GM21515 (cell line): Measurements from ENCODE around the gene CACTIN.
"Not testable (repeated sequence)": the region's sequence is repeated elsewhere in the genome, so short reads cannot be mapped to it uniquely, and the experiment has no call there.

Experiments used
- ATAC-seq: cut with Tn5 transposase; IDR thresholded peaks from one replicate; pipeline ENCODE4 v1.9.1; 2021; ENCODE audit not compliant: unreplicated experiment

CACTIN gene

DNA sequence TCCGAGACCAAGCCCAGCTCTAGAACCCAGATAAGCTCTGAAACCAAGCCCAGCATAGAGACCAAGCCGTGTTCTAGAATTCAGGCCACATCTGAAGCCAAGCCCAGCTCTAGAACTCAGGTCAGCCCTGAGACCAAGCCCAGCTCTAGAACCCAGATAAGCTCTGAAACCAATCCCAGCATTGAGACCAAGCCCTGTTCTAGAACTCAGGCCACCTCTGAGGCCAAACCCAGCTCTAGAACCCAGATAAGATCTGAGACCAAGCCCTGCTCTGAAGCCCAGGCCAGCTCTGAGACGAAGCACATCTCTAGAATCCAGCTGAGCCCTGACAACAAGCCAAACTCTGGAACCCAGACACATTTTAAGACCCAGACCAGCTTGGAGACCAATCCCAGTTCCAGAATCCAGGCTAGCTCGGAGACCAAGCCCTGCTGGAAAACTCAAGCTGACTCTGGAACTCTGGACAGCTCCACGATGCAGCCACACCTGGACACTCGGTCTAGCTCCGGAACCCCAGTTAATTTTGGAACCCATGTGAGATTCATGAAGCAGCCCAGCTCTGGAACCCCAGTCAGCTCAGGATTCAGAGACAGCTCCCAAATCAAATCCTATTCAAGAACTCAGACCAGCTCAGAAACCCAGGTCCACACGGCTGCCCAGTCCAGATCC is 35.5 kb downstream of the CACTIN start:
- ATAC-seq = no peak

DNA sequence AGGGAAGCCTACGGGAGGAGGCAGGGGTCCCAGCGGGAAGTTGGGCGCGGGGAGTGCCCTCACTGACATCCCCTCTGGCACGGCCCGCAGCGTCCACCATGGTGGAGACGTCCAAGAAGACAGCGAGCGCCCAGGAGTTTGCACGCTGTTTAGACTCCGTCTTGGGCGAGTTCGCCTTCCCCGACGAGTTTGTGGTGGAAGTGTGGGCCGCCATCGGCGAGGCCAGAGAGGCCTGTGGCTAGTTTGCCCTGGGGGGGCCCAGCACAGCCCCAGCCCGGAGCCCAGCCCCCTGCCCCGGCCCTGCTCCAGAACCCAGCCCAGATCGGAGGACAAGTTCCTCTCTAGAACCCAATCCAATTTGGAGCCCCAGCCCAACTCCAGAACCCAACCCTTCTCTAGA is 36.6 kb downstream of the CACTIN start:
- ATAC-seq = no peak

DNA sequence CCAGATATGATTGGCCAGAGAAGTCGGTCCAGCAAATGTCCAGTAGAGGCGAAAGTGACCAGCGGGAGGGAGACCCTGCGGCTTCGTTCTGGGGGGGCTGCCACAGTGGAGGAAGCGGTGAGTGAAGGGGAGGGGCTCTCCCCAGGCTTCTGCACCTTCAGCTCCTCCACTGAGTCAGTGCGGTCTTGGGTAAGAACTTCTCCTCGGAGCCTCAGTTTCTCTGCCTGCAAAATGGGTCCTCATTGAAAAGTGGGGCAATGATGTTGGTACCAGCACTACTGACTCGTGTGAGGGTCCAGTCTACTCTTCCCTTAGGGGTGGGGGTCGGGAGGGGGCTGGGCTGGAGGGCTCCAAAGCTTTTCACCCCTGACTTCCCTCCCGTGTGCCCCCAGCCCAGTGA is 37.2 kb downstream of the CACTIN start:
- ATAC-seq = no peak

DNA sequence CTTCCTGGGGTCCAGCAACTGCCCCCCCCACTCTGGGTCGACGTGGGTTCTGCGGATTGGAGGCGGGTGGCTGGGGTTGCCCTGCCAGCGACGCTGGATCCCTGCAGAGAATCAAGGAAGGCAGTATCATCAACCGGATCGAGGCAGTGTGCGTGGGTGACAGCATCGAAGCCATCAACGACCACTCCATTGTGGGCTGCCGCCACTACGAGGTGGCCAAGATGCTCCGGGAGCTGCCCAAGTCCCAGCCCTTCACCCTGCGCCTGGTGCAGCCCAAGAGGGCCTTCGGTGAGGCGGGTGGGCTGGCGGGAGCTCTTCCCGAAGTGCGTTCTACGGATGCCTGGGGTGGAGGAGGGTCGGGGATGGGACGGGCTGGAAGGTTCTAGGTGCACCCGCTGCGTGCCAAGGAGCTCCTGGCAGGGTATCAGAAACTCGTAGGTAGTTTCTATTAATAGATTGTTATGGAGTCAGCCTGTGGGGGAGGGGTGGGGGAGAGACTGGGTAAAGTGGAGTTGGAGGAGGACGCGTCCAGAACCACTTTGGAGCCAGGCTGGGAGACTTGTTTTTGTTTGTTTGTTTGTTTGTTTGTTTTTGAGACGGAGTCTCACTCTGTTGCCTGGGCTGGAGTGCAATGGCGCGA is 39.8 kb downstream of the CACTIN start:
- no peak for ATAC-seq

DNA sequence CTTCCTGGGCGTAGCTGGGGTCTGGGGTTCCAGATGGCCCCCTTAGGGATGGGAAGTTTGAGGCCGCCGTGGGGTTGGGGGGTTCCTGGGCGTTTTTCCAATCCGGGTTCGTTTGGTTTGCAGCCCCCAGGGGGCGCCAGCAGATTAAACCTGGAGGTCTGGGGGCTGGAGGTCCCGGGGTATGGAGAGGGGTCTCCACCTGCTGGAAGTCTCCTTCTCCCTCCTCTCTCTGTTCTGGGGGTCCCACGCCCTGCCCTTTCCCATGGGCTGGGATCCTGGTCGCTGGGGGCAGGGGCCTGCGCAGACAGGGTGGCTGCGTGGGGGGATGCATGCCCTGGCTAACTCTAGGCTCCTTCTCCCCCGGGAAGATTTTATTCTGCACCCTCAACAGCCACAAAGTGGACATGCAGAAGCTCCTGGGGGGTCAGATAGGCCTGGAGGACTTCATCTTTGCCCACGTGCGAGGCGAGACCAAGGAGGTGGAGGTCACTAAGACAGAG is 40.4 kb downstream of the CACTIN start:
- ATAC-seq = no peak

DNA sequence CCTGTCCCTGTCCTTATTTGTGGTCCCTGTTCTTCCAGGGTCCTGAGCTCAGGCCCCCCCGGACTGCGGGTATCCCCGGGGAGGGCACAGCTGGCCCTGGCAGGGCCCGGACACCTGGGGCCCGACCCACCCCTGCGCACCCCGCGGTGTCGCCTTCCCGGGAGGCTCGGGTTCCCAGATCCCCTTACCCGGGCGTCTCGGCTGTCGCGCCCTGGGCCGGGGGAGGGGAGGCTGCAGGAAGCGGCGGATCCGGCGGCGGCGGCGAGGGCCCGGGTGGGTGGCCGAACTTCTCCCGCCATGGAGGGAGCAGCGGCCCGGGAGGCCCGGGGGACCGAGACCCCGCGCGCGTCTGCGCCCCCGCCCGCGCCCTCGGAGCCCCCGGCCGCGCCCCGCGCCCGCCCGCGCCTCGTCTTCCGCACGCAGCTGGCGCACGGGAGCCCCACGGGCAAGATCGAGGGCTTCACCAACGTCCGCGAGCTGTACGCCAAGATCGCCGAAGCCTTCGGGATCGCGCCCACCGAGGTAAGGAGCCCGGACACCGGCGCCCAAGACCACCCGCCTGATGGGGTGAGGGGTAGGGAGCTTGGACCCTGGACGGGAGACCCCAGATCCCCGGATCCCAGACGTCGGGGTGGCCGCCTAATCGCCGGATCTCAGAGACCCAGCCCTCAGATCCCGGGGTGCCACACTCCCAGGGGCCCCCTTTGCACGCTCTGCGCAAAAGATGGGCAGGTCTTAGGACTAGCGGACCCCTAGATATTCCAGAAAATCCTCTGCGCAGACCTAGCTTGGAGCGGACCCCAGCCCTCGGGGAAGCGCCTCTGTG is 41.1 kb downstream of the CACTIN start, which contains the start of gene GIPC3:
Gene GIPC3 (plus strand): TSS at position 178 of the 826 bp plus-strand sequence. CDS start 120 bp downstream, at position 298.
- ATAC-seq = no peak

DNA sequence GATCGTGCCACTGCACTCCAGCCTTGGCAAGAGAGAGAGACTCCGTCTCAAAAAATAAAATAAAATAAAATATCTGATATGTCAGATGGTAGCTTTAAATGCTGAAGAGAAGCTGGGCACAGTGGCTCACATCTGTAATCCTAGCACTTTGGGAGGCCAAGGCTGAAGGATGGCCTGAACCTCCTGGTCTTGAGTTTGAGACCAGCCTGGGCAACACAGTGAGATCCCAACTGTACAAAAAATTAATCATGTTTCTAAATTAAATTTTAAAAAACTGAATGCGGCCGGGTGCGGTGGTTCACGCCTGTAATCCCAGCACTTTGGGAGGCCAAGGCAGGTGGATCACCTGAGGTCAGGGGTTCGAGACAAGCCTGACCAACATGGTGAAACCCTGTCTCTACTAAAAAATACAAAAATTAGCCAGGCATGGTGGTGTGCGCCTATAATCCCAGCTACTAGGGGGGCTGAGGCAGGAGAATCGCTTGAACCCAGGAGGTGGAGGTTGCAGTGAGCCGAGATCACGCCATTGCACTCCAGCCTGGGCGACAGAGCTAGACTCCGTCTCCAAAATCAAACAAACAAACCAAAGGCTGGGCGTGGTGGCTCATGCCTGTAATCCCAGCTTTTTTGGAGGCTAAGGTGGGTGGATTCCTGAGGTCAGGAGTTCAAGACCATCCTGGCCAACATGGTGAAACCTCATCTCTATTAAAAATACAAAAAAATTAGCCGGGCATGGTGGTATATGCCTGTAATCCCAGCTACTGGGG is 42.4 kb downstream of the CACTIN start:
- not testable (repeated sequence) for ATAC-seq

DNA sequence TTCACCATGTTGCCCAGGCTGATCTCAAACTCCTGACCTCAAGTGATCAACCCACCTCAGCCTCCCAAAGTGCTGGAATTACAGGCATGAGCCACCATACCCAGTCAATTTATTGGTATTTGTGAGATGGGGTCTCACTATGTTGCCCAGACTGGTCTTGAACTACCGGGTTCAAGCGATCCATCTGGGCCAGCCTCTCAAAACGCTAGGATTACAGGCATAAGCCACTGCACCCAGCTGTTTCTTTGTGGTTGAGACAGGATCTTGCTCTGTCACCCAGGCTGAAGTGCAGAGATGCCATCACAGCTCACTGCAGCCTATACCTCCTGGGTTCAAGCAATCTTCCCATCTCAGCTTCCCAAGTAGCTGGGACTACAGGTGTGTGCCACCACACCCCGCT is 44.8 kb downstream of the CACTIN start:
- not testable (repeated sequence) for ATAC-seq

DNA sequence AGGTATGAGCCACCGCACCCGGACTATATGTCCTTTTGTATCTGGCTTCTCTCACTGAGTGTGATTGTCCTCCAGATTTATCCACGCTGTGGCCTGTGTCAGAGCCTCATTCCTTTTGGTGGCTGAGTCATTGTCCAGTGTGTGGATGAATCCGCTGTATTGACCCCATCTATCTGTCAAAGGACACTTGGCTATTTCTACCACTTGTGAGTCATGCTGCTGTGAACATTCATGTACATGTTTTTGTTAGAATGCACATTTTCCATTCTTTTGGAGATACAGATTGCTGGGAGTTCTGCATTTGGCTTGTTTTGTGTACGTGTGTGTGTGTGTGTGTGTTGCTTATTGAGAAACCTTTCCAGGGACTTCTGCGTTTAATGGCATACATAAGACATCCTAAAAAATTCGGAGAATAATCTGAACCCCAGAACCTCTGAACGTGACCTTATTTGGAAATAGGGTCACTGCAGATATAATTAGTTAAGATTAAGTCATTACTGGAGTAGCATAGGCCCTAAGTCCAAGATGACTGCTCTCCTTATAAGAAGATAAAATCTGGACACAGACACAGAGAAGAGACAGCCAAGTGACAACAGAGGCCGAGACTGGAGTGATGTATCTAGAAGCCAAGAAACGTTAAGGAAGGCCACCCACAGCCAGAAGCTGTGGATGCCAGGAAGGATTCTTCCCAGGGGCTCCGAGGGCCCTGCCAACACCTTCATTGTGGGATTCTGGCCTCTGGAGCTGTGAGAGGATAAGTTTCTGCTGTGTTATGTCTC is 46.2 kb downstream of the CACTIN start:
- no peak for ATAC-seq

DNA sequence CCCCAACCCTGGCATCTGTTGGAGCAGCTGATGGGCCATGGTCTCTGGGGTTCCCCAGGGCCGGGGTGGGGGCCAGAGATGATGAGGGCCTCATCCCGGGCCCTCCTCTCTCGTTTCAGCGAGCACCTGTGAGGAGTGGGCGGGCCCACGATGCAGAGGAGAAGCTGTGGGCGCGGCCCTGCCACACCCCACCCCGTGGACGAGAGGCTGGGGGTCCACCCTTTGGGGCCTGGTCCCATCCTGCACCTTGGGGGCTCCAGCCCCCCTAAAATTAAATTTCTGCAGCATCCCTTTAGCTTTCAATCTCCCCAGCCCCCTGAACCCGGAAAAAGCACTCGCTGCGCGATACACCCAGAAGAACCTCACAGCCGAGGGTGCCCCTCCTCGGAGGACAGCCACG is 48.2 kb downstream of the CACTIN start:
- no peak for ATAC-seq

DNA sequence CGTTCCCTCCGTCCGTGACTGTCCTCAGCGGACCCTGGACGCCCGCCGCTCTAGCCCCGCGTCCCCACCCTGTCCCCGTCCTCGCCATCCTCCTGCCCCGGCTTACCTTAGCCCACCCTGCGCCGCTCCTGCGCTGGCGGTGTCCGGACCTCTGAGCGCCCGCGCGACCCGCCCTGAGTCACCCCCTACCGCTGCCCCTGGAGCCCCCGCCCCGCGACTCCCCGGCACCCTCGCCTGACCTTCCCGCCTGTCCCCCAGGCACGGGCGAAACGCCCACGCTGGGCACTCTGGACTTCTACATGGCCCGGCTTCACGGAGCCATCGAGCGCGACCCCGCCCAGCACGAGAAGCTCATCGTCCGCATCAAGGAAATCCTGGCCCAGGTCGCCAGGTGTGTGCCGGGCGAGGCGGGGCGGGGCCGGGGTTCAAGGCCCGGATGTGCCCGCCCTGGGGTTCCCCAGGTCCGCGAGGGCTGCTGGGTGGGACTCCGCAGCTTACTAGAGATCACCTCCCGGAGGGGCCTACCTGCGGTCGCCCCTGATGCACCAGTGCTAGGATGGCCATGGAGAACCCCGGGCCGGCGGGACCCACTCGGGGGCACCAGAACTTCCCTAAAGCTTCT is 48.8 kb downstream of the CACTIN start:
- ATAC-seq = no peak

DNA sequence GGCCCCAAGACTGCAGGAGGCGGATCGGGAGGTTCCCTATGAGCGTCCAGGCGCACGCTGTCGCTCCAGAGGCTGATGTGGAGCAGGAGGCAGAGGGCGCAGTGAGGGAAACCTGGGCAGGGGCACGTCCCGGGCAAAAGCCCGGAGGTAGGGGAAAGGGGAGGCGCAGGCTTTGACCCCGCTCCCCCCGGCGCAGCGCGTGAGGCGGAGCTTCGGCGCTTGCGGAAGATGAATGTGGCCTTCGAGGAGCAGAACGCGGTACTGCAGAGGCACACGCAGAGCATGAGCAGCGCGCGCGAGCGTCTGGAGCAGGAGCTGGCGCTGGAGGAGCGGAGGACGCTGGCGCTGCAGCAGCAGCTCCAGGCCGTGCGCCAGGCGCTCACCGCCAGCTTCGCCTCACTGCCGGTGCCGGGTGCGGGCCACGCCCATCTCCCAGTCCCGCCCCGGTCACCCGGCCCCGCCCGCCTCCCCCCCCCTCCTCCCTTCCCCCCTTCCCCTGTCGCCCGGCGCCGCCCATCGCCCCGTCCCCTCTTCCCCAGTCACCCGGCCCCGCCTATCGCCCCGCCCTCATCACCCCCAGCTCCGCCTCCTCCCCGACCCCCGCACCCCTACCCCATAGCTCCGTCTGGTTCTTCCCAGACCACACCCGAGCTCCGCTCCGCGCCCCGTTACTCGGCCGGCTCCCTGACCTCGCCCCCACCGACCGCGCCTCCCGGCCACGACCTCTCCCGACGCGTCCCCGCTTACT is 49.7 kb downstream of the CACTIN start:
- no peak for ATAC-seq

DNA sequence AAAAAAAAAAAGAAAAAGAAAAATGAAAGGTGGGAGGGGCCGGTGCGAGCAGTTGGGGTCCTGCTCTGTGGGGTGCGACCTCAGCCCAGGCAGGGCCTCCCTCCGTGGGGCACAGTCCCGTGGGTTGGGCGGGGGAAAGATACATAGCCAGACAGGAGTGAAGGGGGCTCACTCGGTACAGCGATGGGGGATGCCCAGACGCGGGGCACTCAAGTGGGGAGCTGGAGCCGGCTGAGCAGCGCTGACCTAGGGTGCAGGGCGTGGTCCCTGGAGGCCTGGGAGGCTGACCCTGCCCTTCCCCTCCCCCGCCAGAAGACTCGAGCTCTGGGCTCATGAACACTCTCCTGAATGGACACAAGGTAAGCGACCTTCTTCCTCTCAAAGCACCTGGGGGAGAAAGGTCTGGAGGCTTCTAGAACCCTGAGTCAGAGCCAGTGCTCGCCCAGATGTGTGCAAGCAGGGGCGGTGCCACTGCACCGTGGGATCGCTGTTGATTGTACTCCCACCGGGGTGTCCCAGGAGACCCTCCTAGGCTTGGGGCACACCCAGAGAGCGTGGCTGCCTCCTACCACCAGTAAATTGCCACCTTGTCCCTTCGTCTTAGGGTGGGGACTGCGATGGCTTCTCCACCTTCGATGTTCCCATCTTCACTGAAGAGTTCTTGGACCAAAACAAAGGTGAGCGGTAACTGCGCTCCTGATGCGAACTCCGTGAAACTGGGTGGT is 50.5 kb downstream of the CACTIN start:
- ATAC-seq = no peak

DNA sequence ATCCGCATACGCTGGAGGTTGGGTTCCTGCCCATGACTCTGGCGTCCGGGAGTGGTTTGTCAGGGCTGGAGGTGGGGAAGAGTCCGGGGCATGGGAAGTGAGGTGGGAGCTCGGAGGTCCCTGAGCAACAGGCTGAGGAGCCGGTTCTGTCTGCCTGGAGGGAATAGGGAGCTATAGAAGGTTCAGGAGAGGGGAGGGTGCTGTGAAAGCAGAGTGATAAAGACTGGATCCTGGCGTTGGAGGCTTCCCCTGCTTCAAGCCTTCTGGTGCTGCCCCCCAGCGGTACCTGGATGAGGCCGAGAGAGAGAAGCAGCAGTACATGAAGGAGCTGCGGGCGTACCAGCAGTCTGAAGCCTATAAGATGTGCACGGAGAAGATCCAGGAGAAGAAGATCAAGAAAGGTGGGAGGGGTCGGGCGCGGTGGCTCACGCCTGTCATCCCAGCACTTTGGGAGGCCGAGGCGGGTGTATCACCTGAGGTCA is 51.3 kb downstream of the CACTIN start:
- ATAC-seq = no peak

DNA sequence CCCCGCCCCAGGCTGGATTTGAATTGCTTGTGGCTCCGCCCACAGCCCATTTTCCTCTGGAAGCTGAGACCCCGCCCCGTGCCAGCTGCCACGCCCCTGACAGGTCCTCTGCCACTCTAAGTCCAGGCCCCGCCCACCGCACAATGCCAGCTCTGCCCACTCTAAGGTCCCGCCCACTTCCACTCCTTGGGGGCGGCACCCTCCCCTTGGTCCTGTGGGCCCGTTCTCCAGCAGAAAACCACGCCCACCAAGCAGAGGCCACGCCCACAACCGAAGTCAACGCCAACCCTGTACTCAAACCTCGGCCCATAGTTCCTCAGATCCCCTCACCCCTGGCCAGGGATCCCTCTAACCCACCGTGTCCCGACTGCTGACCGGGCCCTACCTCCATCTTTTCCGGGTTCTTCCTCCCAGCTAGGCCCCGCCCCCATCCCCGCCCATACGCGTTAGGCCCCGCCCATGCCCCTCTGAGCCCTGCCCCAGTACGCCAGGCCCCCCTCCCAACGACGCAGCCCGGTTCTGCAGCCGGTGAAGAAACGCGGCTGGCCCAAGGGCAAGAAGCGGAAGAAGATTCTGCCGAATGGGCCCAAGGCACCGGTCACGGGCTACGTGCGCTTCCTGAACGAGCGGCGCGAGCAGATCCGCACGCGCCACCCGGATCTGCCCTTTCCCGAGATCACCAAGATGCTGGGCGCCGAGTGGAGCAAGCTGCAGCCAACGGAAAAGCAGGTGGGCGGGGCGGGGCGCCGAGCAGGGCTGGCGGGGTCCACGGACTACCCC is 52.5 kb downstream of the CACTIN start:
- ATAC-seq = no peak

DNA sequence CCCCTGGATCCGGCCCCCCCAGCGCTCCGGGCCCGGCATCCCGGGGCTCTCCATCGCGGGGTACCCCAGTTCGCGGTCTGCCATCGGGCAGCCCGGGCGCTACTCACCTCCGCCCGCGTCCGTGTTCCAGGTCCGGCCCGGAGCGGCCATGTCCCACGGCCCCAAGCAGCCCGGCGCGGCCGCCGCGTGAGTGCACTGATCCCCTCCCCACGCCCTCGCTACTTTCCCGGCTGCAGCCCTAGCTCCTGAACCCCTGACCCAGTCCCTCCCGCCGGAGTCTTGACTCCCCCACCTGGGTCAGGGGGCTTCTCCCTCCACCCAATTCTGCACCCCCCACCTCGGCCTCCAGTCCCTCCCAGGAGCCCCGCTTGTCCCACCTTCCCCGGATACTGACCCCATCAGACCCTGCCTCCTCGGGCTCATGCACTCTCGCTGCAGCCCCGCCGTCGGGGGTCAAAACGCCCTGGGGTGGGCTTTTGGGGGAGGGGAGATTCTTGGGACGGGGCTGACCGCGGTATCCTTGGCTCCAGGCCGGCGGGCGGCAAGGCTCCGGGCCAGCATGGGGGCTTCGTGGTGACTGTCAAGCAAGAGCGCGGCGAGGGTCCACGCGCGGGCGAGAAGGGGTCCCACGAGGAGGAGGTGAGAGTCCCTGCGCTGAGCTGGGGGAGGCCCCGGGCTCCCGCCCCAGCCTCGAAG is 53.3 kb downstream of the CACTIN start:
- peak; percentile 7 for ATAC-seq

DNA sequence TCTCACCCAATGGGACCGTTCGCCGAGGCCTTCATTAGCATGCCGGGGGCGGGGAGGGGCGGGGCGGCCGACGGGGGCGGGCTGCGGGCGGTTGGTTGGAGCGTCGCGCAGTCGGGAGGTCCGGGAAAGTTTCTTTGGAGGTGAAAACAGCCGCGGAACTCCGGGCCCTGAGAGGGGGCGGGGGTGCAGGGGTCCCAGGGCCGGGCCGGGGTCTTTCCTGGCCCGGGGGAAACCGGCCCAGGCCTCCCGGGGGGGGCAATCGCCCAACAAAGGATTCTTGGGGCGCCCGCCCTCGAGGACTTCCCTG is 53.8 kb downstream of the CACTIN start, which contains the start of gene HMG20B:
Gene HMG20B (plus strand): TSS at position 90 of the 307 bp plus-strand sequence. CDS start 366 bp downstream, outside the sequence.
- ATAC-seq = no peak
